RPMI8226 (cell line): ENCODE results near the gene P2RY14.

Experiments used
- DNase-seq: peaks from one replicate; pipeline ENCODE4 v3.0.0-alpha.2; 2015

Gene P2RY14

GRCh38 chr3:151210676-151211381 lies 67.5 kb downstream of the P2RY14 start:
- DNase-seq: peak; percentile 33

- DNase-seq: no peak
These were observed 68.7 kb downstream of the P2RY14 start for GRCh38 chr3:151209654-151210053.

GRCh38 chr3:151206201-151206600 lies 72.1 kb downstream of the P2RY14 start:
- DNase-seq: no peak

- no peak for DNase-seq
These were observed 72.9 kb downstream of the P2RY14 start for GRCh38 chr3:151205482-151205881.

GRCh38 chr3:151204530-151205402 lies 73.6 kb downstream of the P2RY14 start:
- DNase-seq: no peak

DNA sequence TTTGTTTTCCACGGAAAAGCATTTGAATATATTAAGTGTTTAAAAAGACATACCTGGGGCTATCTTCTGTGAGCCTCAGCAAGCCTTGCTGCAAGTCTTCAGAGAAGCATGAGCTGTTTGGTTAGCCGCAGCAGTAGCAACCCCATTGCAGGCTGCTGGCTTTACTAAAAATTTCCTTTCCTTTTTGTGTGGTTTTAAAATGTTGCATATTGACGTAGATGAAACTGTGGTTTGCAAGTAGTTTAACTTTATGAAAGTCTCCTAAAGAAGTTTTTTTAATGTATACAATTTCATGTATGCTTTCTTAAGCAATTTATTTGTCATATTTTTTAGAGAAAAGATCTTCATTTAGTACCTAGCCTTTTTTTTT lies 75.3 kb downstream of the P2RY14 start, which contains the start of gene GPR171:
TSS of gene GPR171 (minus strand) at position 166 of the 370 bp plus-strand sequence. CDS start 3,830 bp downstream, outside the sequence.
- DNase-seq: peak; percentile 44

- DNase-seq: no peak
These were observed 77.2 kb downstream of the P2RY14 start for GRCh38 chr3:151201051-151201730.

- no peak for DNase-seq
These were observed 77.8 kb downstream of the P2RY14 start for GRCh38 chr3:151200586-151200985.

GRCh38 chr3:151199554-151200438 lies 78.5 kb downstream of the P2RY14 start:
- DNase-seq: no peak

DNA sequence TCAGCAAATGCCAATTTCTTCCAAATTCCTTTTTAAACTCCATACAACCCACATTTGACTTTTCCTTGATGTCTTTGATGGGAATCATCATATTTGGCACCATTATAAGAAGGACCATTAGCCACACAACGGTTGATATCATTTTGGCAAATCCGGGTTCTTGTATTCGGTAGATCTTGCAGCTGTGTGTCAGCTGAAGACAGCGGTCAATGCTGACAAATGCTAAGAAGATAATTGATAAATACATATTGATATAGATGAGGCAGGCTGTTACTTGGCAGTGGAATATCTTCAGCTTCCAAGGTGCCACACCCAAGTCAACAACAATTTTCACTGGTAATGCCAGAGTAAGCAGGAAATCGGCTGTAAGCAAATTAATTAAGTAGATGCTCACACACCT lies 79.5 kb downstream of the P2RY14 start:
- DNase-seq: no peak

- DNase-seq: no peak
These were observed 80.2 kb downstream of the P2RY14 start for GRCh38 chr3:151197981-151198767.

DNA sequence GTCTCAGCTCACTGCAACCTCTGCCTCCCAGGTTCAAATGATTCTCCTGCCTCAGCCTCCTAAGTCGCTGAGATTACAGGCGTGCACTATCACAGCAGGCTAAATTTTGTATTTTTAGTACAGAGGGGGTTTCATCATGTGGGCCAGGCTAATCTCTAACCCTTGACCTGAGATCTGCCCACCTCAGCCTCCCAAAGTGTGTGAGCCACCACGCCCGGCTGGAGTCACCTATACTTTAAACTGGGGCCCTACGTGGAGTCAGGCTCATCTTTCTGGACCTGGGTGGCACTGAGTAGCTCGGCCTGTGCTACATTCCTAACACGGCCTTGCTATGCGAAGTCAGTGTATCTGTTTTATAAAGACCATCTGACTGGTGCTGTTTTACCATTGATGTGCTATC lies 81.1 kb downstream of the P2RY14 start:
- no peak for DNase-seq

- DNase-seq: no peak
These were observed 81.9 kb downstream of the P2RY14 start for GRCh38 chr3:151196434-151196833.

GRCh38 chr3:151195826-151196225 lies 82.5 kb downstream of the P2RY14 start:
- DNase-seq: no peak

- no peak for DNase-seq
These were observed 85.8 kb downstream of the P2RY14 start for GRCh38 chr3:151192545-151192944.

GRCh38 chr3:151191095-151191494 lies 87.2 kb downstream of the P2RY14 start:
- DNase-seq: no peak

- no peak for DNase-seq
These were observed 95.1 kb downstream of the P2RY14 start for GRCh38 chr3:151183265-151183671.

DNA sequence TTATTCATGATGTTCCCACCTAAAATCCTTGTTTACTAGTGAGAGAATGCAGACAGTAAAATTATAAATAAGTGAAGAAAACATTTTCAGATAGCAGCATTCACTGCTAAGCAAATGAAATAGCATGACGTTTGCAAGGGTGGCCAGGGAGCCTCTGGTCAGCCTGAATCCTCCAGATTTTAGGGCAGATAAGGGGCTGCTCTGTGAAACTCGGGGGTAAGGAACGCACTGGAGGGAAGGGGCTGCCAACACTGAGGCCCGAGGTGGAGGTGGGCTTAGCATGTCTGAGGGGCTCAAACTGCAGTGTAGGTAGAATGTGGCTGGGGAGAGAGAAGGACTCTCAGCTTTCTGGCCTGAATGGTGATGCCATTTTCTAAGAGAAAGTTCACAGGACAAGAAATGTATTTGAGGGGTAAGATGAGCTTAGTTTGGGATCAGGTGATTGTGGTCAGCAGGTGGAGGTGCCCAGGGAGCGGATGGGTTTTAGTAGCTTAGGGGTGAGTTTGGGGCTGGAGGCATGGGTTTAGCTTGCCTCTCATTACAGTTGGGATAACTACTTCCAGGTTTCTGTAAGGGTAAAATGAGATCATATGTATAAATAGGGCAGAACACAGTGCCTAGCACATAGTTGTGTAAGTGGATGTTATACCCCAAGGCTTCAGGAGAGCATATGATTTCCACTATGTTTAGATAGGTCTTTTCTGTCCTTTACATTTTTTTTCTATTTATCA lies 95.8 kb downstream of the P2RY14 start:
- no peak for DNase-seq

- no peak for DNase-seq
These were observed 100.0 kb downstream of the P2RY14 start for GRCh38 chr3:151178208-151178845.

DNA sequence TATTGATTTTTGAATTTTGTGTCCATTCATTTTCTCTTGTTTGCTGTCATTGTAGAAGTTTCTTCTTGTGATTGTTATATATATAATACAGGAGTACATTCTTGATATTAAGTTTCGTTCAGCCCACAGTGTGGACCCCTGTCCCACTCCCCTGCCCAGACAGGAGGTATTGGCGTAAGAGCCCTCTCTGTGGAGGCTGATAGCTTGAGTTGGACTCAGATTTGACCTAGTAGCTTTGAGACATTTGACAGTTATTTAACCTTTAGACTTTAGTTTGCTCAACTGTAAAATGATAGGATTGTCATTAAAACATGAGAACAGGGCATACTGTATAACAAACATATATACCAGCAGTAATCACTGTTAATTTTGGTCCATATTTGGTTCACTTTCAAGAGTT lies 102.4 kb downstream of the P2RY14 start:
- no peak for DNase-seq
